Airway epithelial cell (primary cell): ENCODE results near the gene PRDM7. TPM values are rescaled to one million over a fixed set of nuclear protein-coding genes. Genes with fewer than 3 reads are reported as not detected.

ENCODE experiments used
- total RNA-seq: library from RNA; depleted of rRNA; stranded (reverse); fragments of >200 nt; gene quantifications from 2 replicates; pipeline ENCODE4 v1.2.3, GENCODE V29; 2015

Gene PRDM7
- not detected in 2 replicates for total RNA-seq

DNA sequence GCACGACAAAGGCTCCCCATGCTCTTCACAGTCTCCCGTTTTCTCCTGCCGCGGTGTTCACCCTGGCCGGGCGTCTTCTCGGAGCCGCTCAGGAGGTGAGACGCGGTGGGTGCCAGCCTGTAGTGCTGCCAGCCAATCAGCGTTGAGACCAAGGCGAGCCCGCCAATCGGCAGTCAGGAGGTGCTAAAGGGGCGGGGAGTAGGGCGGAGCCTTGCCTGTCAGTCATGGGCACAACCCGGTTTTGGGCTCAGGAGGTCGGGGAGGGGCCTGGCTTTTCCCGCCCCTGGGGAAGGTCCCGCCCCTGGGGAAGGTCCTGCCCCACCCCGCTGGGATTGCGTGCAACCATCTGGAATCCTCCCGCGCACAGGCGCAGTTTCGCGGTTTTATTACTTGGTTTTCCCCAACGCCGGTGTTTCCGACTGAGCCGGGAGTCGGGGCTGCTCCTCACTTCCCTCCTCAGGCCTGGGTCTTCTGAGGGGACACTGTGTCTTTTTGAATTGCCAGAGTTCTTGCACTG is at the start of gene PRDM7:
Gene PRDM7 (minus strand): TSS at position 92 of the 517 bp plus-strand sequence. CDS start 1,421 bp downstream, outside the sequence.

DNA sequence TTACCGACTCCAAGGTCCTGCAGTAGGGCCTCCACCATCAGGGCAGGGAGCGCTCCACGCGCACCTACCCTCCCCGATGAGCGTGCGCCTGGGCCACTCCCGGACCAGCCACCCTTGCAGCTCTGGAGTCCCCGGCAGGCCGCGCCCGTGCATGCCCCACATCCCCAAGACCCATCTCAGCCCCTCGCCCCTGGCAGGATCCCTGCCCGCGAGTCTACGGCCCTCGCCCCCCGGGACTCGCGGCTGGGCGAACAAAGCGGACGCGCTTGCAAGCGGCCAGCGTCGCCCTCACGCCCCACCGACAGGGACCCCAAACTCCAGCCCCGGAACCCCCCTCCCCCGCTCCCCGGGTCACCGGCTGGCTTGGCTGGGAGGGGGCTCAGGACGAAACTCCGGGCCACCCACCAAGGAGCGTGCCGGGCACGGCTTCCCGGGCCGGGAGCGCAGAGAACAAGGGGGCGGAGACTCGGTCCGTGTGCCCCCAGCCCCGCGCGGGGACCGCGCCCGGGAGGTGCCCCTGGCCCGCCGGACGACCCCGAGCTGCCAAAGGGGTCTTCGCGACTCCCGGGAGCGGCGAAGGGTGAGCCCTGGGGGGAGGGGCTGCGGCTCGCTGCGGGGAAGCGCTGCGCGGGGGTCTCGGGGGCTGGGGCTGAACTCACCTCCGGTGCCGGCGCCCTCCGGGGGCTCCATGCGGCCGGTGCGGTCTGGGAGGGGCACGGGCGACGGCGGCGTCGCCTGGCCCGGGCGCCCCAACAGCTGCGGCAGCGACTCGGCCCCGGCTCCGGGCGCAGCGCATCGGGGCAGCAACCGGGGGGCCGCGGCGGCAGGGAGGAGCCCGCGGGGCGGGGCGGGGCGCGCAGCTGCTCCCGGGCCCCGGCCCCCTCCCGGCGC is 58.2 kb downstream of the PRDM7 start, which contains the start of gene DBNDD1:
Gene DBNDD1 (minus strand): TSS at position 805 of the 891 bp plus-strand sequence. CDS start 115 bp downstream, at position 690.

Other genes starting within 250 kb of the PRDM7 start
- gene SPIRE2, start 248.9 kb downstream of the PRDM7 start, total RNA-seq = 1.1 and 1.2 TPM in 2 replicates
- 104 and 215 TPM in 2 replicates for gene TCF25, start 203.7 kb downstream of the PRDM7 start, total RNA-seq
- gene MC1R, start 158.5 kb downstream of the PRDM7 start, total RNA-seq = 1.5 and 1.7 TPM in 2 replicates
- gene TUBB3, start 154.0 kb downstream of the PRDM7 start, total RNA-seq = 159 and 160 TPM in 2 replicates
- gene DEF8, start 128.6 kb downstream of the PRDM7 start, total RNA-seq = 97.0 and 115 TPM in 2 replicates
- 9.0 and 13.0 TPM in 2 replicates for gene DBNDD1, start 57.9 kb downstream of the PRDM7 start, total RNA-seq